Activated CD4-positive, alpha-beta T cell treated with anti-CD3 and anti-CD28 coated beads, Interleukin-2, amount 50 U/mL, for 16 hours (primary cell): ENCODE measurements around the gene ANOS1.
"Not testable (repeated sequence)": the region's sequence is repeated elsewhere in the genome, so short reads cannot be mapped to it uniquely, and the experiment has no call there.

Experiments used
- DNase-seq: peaks from one replicate; pipeline ENCODE4 v3.0.0-alpha.2; 2020

The ANOS1 gene

GRCh38 chrX:8607326-8607725, 124.6 kb downstream of the ANOS1 start:
- DNase-seq: no peak

- no peak for DNase-seq
These were observed 127.8 kb downstream of the ANOS1 start for GRCh38 chrX:8604131-8604530.

GRCh38 chrX:8591501-8591900, 140.4 kb downstream of the ANOS1 start:
- no peak for DNase-seq

- DNase-seq: no peak
These were observed 145.0 kb downstream of the ANOS1 start for GRCh38 chrX:8586953-8587352.

GRCh38 chrX:8579602-8580001, 152.3 kb downstream of the ANOS1 start:
- DNase-seq: no peak

GRCh38 chrX:8576821-8577220, 155.1 kb downstream of the ANOS1 start:
- no peak for DNase-seq

- DNase-seq: no peak
These were observed 166.2 kb downstream of the ANOS1 start for GRCh38 chrX:8565729-8566128.

- DNase-seq: no peak
These were observed 183.5 kb downstream of the ANOS1 start for GRCh38 chrX:8548446-8548845.

- no peak for DNase-seq
These were observed 185.2 kb downstream of the ANOS1 start for GRCh38 chrX:8546715-8547114.

GRCh38 chrX:8520791-8521190, 211.1 kb downstream of the ANOS1 start:
- DNase-seq: no peak

- no peak for DNase-seq
These were observed 211.8 kb downstream of the ANOS1 start for GRCh38 chrX:8520178-8520577.

- no peak for DNase-seq
These were observed 227.5 kb downstream of the ANOS1 start for GRCh38 chrX:8504451-8504850.

- not testable (repeated sequence) for DNase-seq
These were observed 229.8 kb downstream of the ANOS1 start for GRCh38 chrX:8502101-8502500.

- no peak for DNase-seq
These were observed 231.7 kb downstream of the ANOS1 start for GRCh38 chrX:8500203-8500602.

GRCh38 chrX:8495036-8495435, 236.9 kb downstream of the ANOS1 start:
- DNase-seq: not testable (repeated sequence)

GRCh38 chrX:8484360-8484949, 247.5 kb downstream of the ANOS1 start:
- no peak for DNase-seq
